VCaP (cell line): ENCODE measurements around the gene TRIM26.
"Not testable (repeated sequence)": the region's sequence is repeated elsewhere in the genome, so short reads cannot be mapped to it uniquely, and the experiment has no call there.

Source experiments
- H3K27ac ChIP-seq: fragments of 450-650 bp; 2 replicates; pipeline ENCODE4 v1.5.1; 2017
- CTCF ChIP-seq: fragments of 450-650 bp; conservative IDR thresholded peaks from 2 replicates; pipeline ENCODE4 v1.5.1; 2017; ENCODE audit warnings: mild to moderate bottlenecking, moderate library complexity

TRIM26 gene

GRCh38 chr6:30147096-30147495, 66.1 kb downstream of the TRIM26 start:
- no peak overlapping the region for H3K27ac ChIP-seq

GRCh38 chr6:30145818-30146217, 67.4 kb downstream of the TRIM26 start:
- no peak for TF ChIP-seq CTCF
- H3K27ac ChIP-seq = no peak overlapping the region

More at GRCh38 chr6:30147096-30147495, 66.1 kb downstream of the TRIM26 start:
- TF ChIP-seq CTCF = no peak

DNA sequence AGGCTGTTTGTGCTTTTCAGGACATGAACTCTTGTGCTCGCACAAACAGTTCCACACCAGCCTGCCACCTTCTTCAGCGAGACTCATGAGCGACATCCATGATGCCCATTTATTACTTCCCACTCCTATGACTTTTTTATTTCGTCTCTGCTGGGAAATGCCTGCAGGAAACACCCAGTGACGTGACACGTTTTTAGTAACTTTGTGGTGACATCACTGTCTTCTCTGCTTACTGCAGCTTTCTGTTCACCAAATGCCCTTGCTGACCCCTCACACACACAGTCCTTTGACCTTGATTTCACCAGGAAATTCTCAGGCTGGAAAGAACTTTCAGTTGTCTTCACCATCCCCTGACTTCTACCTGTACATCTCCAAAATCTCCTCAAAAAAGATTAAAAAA, 68.4 kb downstream of the TRIM26 start:
- H3K27ac ChIP-seq = no peak overlapping the region
- TF ChIP-seq CTCF = no peak

DNA sequence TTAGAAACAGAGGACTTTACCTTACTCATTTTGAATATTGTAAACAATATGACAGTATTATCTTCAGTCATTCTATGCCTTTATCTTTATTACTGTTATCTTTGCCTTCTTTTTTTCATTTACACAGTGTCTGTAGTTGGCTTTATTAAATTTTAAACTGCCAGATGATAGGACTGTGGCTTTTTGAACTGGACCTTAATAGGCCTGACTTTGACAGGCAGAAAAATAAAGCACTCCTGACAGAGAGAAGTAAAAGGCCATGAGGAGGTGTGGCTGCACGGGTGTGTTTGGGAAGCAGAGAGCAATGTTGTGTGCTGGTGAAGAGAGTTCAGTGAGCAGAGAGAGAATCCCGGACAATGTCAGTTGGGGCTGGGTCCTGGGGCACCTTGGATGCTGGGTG, 69.4 kb downstream of the TRIM26 start:
- TF ChIP-seq CTCF = no peak
- no peak overlapping the region for H3K27ac ChIP-seq

DNA sequence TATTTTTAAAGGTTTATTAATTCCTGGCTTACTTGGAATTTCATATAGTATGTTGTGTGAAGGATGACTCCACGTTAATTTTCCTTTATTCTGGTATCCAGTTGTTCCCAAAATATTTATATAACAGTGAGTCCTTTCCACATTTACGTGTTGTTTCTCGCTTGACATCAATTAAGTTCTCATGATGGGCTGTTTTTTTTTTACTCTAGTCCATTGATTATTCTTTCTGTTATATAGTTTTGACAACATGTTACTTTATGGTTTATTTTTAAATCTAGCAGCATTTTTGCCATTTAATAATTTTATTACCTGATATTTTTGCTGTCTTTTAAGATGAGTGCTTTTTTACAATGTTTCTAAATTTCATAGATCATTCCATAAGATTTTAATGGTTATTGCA, 70.5 kb downstream of the TRIM26 start:
- TF ChIP-seq CTCF = no peak
- H3K27ac ChIP-seq = no peak overlapping the region

DNA sequence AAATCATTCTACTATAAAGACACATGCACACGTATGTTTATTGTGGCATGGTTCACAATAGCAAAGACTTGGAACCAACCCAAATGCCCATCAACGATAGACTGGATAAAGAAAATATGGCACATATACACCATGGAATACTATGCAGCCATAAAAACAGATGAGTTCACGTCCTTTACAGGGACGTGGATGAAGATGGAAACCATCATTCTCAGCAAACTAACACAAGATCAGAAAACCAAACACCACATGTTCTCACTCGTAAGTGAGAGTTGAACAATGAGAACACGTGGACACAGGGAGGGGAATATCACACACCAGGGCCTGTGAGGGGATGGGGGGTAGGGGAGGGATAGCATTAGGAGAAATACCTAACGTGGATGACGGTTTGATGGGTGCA, 73.0 kb downstream of the TRIM26 start:
- not testable (repeated sequence) for H3K27ac ChIP-seq

- no peak for TF ChIP-seq CTCF
- H3K27ac ChIP-seq = no peak overlapping the region
Measured at GRCh38 chr6:30136570-30137286, 76.5 kb downstream of the TRIM26 start.

GRCh38 chr6:30135757-30136156, 77.4 kb downstream of the TRIM26 start, which contains the start of gene TRIM40:
TRIM40 (plus strand) TSS chr6:30136140; CDS start chr6:30137037, 897 bp downstream.
- no peak for TF ChIP-seq CTCF
- no peak within 1 kb of the TSS for H3K27ac ChIP-seq
